Right ventricle myocardium superior (tissue), 1 donor: ENCODE results near the gene RBM34. TPM values are rescaled to one million over a fixed set of nuclear protein-coding genes. Genes with fewer than 3 reads are reported as not detected.
"Not testable (repeated sequence)": the region's sequence is repeated elsewhere in the genome, so short reads cannot be mapped to it uniquely, and the experiment has no call there.

ENCODE experiments used
- ATAC-seq: fragments of 200-7000 bp; cut with Tn5 transposase; one replicate; pipeline ENCODE4 v1.9.1; 2020; ENCODE audit warnings: mild to moderate bottlenecking; ENCODE audit not compliant: poor library complexity
- DNase-seq: peaks from one replicate; pipeline ENCODE4 v3.0.0-alpha.2; 2020
- intact Hi-C: fragments of 100-400 bp; cut with DNase I; formaldehyde crosslinking; loops from one replicate; pipeline ENCODE4 v1.11.2; 2022
- long read RNA-seq: library from polyadenylated mRNA; unstranded; transcript quantifications from one replicate; pipeline ENCODE4 v2.0.0, GENCODE V29; 2021
- total RNA-seq: library from RNA; stranded (reverse); fragmentation: NEBNext Ultra II Directional; extraction: Animal tissue kit (Norgen Biotek cat#: 25700); gene quantifications from one replicate; pipeline ENCODE4 v1.2.1, GENCODE V29; 2021
- donor health status: DM: no; HTN: yes; CAD: no; lungs with severe emphysema.

RBM34 gene, protein sequence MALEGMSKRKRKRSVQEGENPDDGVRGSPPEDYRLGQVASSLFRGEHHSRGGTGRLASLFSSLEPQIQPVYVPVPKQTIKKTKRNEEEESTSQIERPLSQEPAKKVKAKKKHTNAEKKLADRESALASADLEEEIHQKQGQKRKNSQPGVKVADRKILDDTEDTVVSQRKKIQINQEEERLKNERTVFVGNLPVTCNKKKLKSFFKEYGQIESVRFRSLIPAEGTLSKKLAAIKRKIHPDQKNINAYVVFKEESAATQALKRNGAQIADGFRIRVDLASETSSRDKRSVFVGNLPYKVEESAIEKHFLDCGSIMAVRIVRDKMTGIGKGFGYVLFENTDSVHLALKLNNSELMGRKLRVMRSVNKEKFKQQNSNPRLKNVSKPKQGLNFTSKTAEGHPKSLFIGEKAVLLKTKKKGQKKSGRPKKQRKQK
- 50.1 TPM for total RNA-seq
- long read RNA-seq, transcript RBM34-201 (11 exons, 2,054 nt): major isoform, 34 of 40 reads
- long read RNA-seq, partial matches to known transcripts: 1 of 40 reads
- long read RNA-seq, other reads (novel, unspliced or antisense): 4 of 40 reads

DNA sequence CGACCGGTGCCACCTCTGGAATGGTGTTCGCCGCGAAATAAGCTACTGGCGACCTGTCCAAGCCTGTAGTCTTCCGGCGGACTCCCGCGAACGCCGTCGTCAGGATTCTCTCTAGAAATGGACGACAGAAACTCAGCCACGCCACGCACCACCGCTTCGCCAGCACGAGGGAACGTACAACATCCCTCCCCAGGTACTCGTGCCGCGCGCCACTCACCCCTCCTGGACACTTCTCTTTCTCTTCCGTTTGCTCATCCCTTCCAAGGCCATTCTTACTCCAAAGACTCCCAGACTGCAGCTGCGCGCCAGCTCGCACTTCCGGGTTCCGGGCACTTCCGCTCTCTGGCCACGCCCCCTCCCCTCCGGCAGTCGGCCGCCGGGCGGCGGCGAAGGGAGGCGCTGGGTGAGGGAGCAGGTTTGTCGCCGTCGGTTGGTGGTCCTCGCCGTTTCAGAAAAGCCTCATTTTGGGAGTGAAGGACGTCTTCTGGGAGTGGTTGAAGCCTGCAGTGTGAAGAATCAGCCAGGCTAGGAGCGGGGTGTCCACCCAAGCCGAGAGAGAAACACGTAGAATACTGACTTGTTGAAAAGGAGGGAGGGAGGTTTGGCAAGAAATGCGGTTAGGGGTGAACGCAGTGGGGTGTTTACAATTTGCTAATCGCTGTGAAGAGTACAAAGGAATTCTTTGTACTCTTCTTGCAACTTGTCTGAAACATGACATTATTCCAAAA is at the start of gene RBM34:
Gene RBM34, minus strand, starts transcription at position 294 of the 728 bp plus-strand sequence. Its CDS starts 24 bp downstream, at position 270.
- ATAC-seq: peak; percentile 99
- DNase-seq: peak; percentile 96
- intact Hi-C loops: no loop called here

GRCh38 chr1:235207209-235207565 is 46.1 kb upstream of the RBM34 start:
- no peak for ATAC-seq
- intact Hi-C loops: no loop called here

GRCh38 chr1:235206533-235207208 is 45.6 kb upstream of the RBM34 start:
- no peak for ATAC-seq
- DNase-seq: no peak
- intact Hi-C loops: no loop called here

More at GRCh38 chr1:235207209-235207565, 46.1 kb upstream of the RBM34 start:
- no peak for DNase-seq

DNA sequence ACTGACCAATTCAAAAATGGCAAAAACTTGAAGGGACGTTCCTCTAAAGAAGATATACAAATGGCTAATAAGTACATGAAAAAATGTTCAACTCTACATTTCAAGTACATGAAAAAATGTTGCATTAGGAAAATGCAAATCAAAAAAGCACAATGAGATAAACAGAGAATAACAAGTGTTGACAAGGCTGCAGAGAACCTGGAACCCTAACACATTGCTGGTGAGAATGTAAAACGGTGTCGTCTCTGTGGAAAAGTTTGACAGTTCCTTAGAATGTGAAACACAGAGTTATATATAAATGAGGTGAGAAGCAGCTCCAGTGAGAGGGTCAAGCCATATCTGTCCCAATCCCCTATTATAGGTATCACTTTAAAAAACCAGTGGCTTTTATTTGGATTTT is 44.6 kb upstream of the RBM34 start:
- no peak for ATAC-seq
- intact Hi-C loops: no loop called here

GRCh38 chr1:235203428-235203827 is 42.4 kb upstream of the RBM34 start:
- intact Hi-C loops: no loop called here
- ATAC-seq: no peak
- DNase-seq: no peak

More for the DNA sequence above, 44.6 kb upstream of the RBM34 start:
- no peak for DNase-seq

GRCh38 chr1:235202447-235202846 is 41.4 kb upstream of the RBM34 start:
- intact Hi-C loops, DNase-seq, ATAC-seq: not testable (repeated sequence)

GRCh38 chr1:235199441-235199840 is 38.4 kb upstream of the RBM34 start:
- intact Hi-C loops: no loop called here
- peak; percentile 25 for ATAC-seq

GRCh38 chr1:235190431-235190830 is 29.4 kb upstream of the RBM34 start:
- DNase-seq (no peak), ATAC-seq (no peak)
- intact Hi-C loops: no loop called here

More at GRCh38 chr1:235199441-235199840, 38.4 kb upstream of the RBM34 start:
- no peak for DNase-seq

GRCh38 chr1:235187316-235187715 is 26.3 kb upstream of the RBM34 start:
- intact Hi-C loops: no loop called here
- ATAC-seq: no peak
- no peak for DNase-seq

DNA sequence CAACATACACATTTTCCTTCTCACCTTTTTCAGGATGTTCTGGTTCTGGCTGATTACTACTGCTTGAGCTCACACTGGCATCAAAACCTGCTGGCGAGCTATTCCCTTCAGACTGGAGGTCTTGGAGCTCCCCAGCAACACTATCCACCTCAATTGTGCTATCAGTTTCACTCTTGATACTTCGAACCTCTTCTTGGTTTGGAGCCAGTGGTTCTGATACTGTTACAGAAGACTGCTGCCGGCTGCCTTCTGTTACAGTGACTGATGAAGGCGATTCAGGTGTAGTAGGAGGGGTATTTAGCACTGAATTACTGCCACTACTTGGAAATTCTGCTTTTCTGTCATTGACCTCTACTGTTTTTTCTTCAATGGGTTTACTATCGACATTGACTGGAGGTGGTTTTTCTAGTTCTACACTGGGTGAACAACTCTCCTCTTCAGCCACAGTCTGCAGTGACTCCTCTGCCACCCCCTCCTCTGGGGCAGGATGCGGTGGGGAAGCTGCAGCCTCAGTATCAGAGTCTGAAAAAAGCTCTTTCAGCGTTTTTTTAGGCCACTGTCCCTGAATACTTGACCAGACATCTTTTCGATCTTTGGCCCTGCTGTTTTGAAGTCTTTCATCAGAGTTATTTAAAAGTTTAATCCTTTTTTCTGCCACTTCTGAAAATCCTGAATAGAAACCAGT is 20.7 kb upstream of the RBM34 start:
- intact Hi-C loops: no loop called here
- ATAC-seq (no peak), DNase-seq (no peak)

- intact Hi-C loops: no loop called here
- DNase-seq: no peak
- no peak for ATAC-seq
Measured at GRCh38 chr1:235180916-235181460, 19.9 kb upstream of the RBM34 start.

DNA sequence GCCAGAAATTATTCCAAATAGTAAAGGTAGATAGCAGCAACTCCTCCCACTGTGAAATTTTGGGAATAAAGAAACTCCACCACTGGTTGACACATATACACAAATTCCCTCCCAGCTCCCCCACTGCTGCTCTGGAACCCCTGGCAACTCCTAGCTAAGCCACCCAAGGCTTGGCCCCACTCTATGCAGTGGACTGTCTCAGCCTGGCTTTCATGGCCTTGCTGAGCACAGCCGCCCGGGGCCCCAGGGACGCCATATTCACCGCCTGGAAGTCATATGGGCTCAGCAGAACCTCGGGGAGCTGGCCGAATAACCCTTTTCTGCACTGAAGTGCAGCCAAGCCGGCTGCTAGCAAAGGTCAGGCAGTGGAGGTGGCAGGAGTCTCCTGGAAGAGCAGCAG is 15.4 kb upstream of the RBM34 start:
- ATAC-seq (no peak), DNase-seq (no peak)
- intact Hi-C loops: no loop called here

DNA sequence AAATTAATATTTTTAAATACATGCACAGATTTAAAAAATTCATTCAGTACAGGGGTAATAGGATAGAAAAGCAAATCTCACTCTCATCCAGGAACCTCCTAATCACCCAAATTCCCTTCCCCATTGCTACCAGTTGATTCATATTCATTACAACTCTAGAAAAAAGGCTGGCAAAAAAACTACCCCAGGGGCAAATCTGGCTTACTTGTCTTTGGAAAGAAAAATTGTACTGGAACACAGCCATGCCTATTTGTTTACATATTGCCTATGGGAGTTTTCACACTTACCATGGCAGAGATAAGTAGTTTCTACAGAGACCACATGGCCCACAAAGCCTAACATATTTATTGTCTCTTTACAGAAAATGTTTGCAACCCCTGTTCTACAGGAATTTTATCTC is 8.9 kb upstream of the RBM34 start:
- DNase-seq (no peak), ATAC-seq (no peak)
- intact Hi-C loops: no loop called here

- intact Hi-C loops: no loop called here
- no peak for ATAC-seq
- DNase-seq: no peak
Measured at GRCh38 chr1:235168375-235168774, 7.3 kb upstream of the RBM34 start.

DNA sequence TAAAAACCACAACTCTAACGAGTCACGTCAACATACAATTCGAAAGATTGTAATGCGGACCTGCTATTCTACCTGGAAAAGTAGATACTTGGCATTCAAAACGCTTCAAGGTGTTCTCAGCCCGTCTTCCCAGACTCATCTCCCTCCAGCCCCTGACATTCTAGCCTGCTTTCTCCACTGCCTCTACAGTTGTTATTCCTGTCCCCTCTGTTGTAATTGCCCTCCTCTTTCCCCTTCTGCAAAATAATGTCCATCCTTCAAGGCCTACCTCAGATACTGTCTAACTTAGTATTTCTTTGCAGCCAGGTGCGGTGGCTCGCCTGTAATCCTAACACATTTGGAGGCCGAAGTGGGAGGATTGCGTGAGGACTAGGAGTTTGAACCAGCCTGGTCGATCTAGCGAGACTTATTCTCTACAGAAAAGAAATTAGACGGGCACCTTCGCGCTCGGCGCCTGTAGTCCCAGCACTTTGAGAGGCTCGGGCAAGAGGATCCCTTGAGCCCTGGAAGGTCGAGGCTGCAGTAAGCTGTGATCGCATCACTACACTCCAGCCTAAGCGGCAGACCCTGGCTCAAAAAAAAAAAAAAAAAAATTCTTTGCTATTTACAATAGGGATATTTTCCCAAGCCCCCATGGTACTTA is 756 bp upstream of the RBM34 start:
- DNase-seq: no peak
- intact Hi-C loops: no loop called here
- no peak for ATAC-seq

GRCh38 chr1:235160383-235160956 is 580 bp downstream of the RBM34 start:
- intact Hi-C loops: no loop called here
- ATAC-seq: peak; percentile 55

DNA sequence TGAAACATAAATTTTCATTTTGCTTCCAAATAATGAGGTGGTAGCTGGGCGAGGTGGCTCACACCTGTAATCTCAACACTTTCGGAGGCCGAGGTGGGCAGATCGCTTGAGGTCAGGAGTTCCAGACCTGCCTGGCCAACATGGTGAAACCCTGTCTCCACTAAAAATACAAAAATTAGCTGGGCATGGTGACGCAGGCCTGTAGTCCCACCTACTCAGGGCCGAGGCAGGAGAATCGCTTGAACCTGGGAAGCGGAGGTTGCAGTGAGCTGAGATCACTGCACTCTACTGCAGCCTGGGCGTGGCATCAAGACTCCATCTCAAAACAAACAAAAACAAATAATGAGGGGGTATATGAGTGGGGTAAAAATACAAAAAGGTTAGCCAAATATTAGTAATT is 1.1 kb downstream of the RBM34 start:
- intact Hi-C loops, DNase-seq, ATAC-seq: not testable (repeated sequence)

More at GRCh38 chr1:235160383-235160956, 580 bp downstream of the RBM34 start:
- DNase-seq: no peak
